CD4-positive, alpha-beta T cell treated with Interleukin-2 at 100 ng/mL for 4 hours (primary cell): ENCODE data around the gene HLA-E.

Source experiments
- DNase-seq: peaks from one replicate; pipeline ENCODE4 v3.0.0-alpha.2; 2020; ENCODE audit warnings: low spot score

HLA-E gene

DNA sequence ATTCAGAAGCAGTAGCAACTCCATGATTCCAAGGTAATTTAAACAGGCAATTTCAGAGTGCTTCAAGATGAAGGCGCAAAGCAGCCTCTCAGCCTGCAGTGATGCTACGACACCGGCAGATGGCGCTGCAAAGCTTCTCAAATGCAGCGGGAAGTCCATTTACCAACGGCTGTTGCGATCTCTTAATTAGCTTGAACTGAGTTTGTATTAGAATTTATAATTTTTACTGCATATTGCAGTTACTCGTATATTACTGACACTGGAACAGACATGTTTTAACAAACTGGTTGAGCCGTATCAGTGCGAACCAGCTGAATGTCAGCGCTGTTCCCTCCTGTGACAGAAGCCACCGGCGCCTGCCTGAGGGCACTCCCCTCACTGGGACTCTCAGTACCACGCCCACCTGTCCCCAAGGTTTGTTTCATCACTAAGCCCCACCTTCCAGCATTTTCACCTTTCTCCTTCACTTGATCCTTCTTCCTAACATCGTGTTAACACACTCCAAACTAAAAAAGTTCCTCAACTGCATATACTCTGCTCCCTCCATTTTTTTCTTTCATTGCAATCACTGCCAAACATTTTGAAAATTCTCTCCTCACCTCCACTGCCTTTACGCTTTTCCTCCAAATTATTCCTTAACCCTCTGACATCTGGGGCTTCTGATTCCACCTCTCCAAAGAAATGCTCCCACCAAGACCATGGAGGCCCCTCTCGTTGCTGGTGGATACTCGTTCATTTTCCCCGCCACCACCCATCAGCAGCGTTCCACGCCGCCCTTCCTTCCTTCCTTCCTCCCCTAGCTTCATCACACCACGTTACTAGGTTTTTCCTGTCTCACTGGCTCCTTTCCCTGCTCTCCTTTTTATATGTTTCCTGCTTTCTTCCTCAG lies 52.5 kb downstream of the HLA-E start:
- DNase-seq, result peak; percentile 89

DNA sequence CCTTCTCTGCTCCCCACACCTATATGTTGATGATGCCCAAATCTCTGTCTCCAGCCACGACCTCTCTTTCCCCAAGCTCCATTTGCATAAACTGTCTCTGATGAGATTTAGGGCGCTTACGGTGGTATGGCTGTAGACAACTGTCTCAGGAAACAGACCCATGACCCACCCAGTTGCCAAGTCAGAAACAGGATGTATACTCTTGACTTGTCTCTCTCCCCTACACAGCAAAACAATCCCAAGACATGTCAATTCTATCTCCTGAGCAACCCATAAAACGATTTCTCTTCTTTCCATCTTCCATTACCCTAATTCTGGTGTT lies 53.1 kb downstream of the HLA-E start:
- DNase-seq, result peak; percentile 63

DNA sequence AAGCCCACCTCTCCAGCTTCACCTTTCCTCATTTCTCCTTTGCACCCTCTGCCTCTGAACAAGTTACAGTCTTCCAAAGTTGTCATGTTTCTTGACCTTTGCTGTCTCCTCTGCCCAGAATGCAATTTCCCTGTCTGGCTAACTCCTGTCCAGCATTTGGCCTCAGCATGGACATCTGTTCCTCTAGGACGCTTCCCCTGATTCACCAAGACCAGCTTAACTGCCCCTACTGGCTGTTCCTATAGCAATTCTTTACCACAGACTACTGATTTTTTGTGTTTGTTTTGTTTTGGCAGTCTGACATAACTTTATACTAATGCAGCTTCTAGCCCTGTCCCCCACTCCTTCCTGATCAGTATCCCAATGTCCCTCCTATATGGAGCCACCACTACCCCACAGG lies 53.6 kb downstream of the HLA-E start:
- no peak for DNase-seq
